Loucy (cell line): ENCODE data around the gene SCTR.

ENCODE experiments used
- EZH2phosphoT487 ChIP-seq: fragments of 200-600 bp; IDR thresholded peaks from 2 replicates; pipeline ENCODE4 v1.6.1; 2018; ENCODE audit warnings: antibody characterized with exemption, mild to moderate bottlenecking, moderate library complexity, borderline replicate concordance
- TF ChIP-seq, protein P1 (sequence below): fragments of 200-600 bp; sonication (generic); conservative IDR thresholded peaks from 2 replicates; pipeline ENCODE4 v1.5.1; 2014; ENCODE audit warnings: mild to moderate bottlenecking, antibody characterized with exemption, low read length

- TF ChIP-seq, protein P1, sequence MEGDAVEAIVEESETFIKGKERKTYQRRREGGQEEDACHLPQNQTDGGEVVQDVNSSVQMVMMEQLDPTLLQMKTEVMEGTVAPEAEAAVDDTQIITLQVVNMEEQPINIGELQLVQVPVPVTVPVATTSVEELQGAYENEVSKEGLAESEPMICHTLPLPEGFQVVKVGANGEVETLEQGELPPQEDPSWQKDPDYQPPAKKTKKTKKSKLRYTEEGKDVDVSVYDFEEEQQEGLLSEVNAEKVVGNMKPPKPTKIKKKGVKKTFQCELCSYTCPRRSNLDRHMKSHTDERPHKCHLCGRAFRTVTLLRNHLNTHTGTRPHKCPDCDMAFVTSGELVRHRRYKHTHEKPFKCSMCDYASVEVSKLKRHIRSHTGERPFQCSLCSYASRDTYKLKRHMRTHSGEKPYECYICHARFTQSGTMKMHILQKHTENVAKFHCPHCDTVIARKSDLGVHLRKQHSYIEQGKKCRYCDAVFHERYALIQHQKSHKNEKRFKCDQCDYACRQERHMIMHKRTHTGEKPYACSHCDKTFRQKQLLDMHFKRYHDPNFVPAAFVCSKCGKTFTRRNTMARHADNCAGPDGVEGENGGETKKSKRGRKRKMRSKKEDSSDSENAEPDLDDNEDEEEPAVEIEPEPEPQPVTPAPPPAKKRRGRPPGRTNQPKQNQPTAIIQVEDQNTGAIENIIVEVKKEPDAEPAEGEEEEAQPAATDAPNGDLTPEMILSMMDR: no peak
- no peak for TF ChIP-seq EZH2phosphoT487
Observed at GRCh38 chr2:119422360-119423107, 101.7 kb downstream of the SCTR start.
